Fibroblast of the conjunctiva (primary cell): Measurements from ENCODE around the gene MELTF.

Experiments used
- DNase-seq: peaks from one replicate; pipeline ENCODE4 v3.0.0-alpha.2; 2010; ENCODE audit warnings: low read depth

Gene MELTF

DNA sequence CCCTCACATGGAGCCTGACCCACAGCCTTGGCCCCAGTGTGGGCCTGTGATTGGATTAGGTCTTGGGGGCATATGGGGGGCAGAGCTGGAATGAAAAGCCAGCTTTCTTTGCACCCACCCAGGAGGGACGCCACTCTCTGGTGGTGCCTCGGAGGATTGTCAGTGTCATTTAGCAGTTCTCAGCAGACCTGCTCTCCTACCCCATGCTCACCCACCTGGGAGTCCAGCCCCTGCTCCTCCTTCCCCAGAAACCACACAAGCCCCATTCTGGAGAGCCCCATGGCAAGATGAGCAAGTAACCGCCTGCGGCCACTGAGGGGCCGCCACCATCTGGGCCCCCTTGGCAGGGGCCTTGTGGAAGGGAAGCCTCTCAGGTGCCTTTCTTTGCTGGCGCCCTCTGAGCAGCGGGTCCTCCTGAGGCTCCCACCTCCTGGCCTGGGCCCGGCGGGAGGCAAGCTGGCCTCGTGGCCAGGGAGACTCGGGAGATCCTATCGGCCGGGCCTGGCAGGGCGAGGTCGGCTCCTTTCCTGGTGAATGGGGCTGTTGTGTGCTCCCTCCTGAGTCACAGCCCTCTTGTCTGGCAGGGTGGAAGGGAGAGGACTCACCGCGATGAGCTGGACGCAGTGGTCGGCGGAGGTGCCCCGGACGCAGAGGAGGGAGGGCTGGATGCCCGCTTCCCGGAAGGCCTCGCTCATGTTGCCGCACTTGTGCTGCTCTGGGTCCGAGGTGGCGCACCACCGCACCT, 2.3 kb downstream of the MELTF start:
- no peak for DNase-seq

DNA sequence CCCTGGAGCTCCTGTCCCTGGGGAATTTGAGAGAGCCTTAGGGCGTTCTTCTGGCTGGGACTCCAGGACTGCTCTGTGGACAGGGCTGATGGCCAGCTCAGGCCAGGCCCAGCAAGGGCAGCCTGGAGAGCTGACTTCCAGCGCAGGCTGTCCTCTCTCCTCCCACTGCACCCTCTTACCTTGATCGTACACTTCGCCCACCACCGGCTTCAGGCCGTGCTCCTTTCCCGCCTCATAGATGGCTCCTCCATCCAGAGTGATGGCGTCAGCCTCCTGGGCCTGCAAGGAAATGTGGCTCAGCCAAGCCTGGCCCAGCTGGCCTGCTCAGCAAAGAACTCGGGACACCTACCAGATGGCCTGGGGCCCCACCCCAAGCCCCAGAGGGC, 3.1 kb downstream of the MELTF start:
- DNase-seq = no peak

DNA sequence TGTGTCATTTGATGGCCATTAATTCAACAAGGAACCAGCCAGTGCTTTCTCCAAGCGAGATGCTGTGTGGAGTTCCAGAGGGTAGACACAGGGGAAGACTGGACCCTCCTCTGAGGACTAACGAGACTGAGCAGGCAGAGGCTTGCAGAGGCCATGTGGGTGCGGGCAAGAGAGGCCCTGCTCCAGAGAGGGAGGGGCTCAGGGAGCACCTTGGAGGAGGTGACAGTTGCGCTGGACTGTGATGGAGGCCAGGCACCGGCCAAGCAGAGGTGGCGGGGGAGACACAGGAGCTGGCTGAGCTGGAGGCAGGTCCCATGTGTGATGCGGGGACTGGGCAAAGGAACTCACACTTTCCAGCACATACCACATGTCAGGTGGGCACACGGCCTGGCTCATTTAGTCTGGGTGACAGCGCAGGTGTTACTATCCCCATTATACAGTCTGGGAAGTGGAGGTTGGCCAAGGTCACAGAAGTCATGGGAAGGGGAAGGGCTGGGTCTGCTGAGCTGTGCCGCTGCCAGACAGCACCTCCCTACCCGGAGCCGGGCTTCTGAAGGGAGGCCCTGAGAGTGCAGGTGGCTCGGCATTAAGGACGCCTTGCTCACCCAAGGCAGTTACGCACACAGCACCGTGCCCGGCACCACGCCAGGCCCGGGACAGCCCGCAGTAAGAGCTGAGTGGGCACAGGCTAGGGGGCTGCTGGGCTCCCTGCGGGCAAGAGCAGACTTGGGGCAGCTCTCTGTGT, 3.7 kb downstream of the MELTF start:
- no peak for DNase-seq

GRCh38 chr3:197024881-197025735, 4.5 kb downstream of the MELTF start:
- no peak for DNase-seq

DNA sequence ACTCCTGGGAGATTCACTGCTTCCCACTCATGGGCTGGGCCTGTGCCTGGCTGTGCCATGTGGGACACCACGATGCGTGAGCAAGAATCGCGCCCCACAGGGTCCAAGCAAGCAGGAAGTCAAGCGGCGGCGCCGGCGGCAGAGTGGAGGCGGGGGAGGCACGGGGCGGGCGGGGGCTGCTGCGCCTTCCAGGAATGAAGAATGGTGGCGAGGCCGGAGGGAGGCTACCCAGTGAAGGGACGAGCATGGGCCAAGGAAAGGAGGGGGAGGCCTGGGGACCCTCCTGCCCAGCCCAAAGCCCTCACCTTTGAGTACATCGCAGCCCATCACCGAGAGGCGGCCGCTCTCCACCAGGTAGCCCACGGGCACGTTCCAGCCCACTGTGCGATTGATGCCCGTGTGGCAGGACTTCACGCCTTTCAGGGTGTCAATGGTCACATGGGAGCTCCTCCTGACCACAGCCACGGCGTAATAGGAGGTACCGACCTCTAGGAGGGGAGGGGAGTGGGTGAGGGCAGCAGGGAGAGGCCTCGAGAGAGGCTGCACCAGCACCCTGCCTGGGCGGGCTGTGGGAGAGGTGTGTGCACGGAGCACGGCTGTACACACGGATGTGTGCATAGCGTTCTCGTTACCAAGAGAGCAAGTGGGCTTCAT, 5.5 kb downstream of the MELTF start:
- no peak for DNase-seq

DNA sequence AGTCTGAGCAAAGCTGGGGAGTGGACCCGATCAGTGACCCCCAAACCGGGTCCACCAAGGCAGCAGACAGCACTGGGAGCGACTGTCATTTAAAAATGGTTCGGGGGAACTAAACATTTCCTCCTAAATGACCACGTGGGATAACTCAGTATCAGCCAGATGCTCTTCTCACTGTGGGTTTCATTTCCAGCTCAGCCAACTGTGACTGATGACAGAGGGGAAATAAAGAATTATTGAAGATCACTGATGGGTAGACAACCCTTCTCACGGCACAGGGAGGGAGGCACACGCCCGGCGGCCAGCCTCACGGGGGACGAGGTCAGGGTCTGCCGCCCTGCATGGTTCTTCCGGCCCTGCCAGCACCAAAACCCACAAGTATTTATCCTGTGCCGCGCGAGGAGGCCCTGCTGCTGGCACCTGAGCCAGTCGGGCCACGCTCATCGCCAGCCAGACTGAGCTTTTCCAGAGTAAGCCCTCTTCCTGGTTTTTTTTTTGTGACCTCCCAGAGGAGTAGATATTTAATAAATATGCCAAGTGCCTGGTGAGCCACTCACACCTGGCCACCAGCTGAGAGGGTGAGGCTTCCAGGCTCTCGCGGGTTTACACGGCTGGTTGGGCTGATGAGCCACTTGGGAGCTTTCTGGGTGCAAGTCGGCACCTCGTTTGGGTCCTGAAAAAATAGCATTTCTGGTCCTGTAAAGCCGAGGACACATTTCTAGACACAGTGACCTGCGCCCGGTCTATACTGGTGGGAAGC, 6.2 kb downstream of the MELTF start:
- no peak for DNase-seq

DNA sequence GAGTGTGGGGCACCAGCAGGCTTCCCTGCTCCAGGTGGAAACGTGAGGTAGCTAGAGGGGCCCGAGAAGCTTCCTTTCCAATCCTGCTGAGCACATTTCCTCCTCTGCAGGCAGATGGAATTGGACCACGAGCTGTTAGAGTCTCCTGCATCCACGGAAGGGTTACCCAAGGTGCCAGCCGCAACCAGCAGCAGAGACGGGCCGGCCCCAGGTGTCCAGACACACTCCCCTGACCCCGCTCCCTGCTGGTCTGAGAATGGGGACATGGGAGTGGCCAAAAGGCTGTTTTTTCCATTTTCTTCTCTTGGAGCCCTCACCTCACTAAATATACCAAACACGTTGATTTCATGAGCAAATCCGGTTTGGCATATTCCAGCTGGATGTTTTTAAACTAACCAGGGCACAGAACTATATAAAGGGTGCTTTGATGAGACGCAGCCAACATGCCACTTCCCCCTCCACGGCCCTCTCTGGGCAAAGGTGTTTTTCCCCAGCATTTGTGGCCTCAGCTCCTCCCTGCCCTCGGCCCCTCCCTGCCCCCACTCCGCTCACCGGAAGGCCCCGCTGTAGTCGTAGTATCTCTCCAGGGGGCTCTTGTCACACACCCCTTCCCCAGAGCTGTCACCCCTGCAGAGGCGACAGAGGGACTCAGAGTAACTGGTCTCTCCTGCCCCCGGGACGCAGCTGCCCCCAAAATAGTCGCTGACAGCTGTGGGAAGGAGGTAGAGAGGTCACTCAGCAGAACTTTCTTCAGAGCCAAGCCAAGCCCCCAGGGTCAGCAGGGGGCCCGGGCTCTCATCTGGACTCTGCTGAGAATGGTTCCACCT, 7.0 kb downstream of the MELTF start:
- DNase-seq = no peak

DNA sequence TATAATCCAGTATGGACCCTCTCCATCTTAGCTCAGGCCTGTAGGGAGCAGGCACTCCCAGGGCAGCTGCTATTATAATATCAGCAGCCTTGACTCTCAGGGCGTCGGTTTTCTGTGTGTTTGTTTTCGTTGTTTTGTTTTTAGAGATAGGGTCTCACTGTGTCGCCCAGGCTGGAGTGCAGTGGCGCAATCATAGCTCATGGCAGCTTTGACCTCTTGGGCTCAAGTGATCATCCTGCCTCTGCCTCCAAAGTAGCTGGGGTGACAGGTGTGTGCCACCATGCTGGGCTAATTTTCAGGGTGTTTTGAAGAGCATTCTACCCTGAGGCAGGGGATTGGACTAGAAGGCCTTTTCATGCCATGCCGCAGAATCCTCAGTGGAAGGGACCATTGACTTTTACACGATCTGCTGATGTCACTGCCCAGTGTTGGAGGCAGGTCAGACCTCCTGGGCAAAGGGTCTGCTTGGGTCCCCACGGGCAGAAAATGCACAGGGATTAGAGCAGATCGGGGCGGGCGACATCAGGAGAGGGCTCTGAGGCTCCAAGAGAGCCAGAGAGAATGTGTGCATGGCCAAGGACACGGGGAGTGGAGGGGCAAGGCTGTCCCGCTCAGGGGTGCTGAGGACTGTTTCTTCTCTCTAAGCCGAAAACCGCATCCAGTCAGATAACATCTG, 7.8 kb downstream of the MELTF start:
- DNase-seq = no peak

DNA sequence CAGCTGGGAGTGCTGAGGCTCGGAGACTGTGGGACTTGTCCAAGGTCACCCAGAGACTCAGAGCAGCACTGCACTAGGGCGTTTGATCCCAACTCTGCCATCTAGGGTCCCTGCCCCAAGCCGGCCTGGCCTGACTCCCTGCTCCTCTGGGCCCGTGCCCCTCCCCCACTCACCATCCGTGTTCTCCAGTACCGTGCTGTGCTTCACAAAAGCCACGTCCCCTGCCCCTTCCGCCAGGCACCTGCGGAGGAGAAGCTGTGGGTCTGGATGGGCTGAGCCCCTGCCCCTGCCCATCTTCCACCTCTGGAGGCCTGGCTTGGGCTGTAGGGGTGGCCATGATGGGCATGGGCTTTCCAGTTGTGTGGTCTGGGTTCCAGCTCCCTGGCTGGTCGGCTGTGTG, 8.4 kb downstream of the MELTF start:
- no peak for DNase-seq

GRCh38 chr3:197019535-197019934, 10.1 kb downstream of the MELTF start:
- no peak for DNase-seq

DNA sequence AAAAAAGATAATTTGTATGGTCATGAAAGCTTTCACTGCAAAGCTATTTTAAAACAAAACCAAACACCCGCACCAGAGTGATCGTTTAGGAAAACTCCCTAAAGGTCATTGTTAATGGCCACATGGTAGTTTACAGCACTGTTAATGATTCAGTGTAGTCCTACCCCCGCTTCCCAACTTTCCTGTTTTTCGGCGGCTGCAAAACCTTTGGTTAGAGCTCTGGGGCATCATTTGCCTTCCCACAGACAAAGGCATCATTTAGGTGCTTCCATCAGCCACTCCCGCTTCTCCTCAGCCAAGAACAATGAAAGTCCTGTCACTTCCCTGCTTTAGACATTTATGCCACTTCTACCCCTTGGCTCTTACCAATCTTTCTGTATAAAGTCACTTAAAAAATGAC, 10.6 kb downstream of the MELTF start:
- no peak for DNase-seq

GRCh38 chr3:197017003-197017402, 12.6 kb downstream of the MELTF start:
- DNase-seq = no peak

DNA sequence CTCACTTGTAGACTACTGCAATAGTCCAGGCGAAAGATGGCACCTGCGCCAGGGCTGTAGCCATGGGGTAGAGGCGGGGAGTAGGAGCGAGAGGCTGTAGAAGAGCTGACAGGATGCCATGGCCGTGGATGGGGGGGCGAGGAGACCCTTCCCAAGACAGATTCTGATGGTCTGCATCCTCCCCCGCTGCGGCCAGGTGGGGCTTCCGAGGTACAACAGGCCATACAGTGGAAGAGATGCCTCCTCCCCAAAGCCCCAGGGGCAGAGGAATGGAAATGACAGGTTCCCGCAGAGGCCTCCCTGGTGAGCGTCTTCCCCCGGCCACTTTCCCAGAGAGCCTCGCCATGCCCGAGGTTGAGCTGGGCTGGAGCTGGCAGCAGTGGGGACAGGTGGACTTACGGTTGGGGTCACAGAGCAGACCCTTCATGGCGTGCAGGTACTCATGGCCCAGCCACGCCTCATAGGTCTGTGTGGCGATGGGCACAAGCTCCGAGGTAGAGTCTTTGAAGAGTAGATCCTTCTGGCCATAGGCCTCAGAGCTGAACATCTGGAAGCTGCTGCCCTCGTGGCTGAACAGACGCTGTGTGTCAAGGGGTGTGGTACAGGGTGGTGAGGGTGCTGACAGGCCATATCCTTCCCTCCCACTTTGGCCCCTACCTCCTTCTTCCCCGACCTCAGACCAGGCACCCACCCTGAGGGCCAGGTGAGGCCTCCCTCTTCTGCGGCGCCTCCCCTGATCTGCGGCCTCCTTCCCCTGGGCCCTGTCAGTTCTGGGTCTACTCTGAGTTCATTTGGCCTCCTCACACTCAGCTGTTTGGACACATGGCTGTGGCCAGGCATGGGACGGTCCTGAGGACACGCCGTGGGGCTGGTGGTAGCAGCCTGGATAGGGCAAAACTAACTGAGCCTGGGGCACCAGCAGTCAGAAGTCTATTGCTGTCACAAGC, 13.6 kb downstream of the MELTF start:
- DNase-seq = no peak

DNA sequence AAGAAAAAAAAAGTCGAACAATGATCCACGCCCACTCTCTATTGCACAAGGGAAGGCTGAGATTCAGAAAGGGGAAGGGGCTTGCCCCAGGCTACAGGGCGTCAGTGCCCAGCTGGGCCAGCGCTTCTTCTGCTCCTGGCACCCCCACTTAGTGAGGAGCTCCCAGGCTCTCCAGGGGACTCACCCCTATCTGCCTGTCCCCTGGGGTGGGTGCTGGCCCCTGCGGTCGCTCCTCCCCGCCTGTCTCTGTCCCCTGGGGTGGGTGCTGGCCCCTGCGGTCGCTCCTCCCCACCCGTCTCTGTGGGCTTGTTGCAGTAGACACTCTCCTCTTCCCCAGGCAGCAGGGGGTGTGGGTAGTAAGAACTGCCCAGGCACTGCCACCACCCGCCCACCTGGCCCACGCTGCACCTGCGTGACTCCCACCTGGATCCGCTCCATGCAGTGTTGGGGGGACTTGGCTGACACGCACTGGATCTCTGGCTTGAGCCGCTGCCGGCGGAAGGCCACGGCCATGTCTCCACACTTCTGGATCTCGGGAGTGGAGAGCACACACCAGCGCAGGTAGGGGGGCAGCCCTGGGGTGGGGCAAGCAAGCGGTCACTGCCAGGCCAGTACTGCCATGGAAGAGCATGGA, 14.6 kb downstream of the MELTF start:
- DNase-seq = no peak

GRCh38 chr3:197014024-197014423, 15.6 kb downstream of the MELTF start:
- no peak for DNase-seq

GRCh38 chr3:197012540-197012883, 17.1 kb downstream of the MELTF start:
- DNase-seq = no peak

GRCh38 chr3:197011780-197012539, 17.7 kb downstream of the MELTF start:
- DNase-seq = no peak
